Astrocyte of the hippocampus (primary cell): ENCODE data around the gene LAIR1.
"Not testable (repeated sequence)": the region's sequence is repeated elsewhere in the genome, so short reads cannot be mapped to it uniquely, and the experiment has no call there.

Experiments
- DNase-seq: peaks from one replicate; pipeline ENCODE4 v3.0.0; 2011; ENCODE audit warnings: low read depth, low spot score

Gene LAIR1

GRCh38 chr19:54341295-54341694 is 23.4 kb downstream of the LAIR1 start:
- DNase-seq = no peak

- no peak for DNase-seq
Measured at GRCh38 chr19:54339646-54340358, 24.9 kb downstream of the LAIR1 start.

- DNase-seq = no peak
Measured at GRCh38 chr19:54338521-54338920, 26.2 kb downstream of the LAIR1 start.

- DNase-seq = no peak
Measured at GRCh38 chr19:54337858-54338230, 26.9 kb downstream of the LAIR1 start.

GRCh38 chr19:54336893-54337857 is 27.6 kb downstream of the LAIR1 start:
- DNase-seq = no peak

- no peak for DNase-seq
Measured at GRCh38 chr19:54335979-54336892, 28.5 kb downstream of the LAIR1 start.

- no peak for DNase-seq
Measured at GRCh38 chr19:54335164-54335563, 29.6 kb downstream of the LAIR1 start.

GRCh38 chr19:54333586-54334298 is 31.0 kb downstream of the LAIR1 start:
- no peak for DNase-seq

- no peak for DNase-seq
Measured at GRCh38 chr19:54332149-54332548, 32.6 kb downstream of the LAIR1 start.

- DNase-seq = no peak
Measured at GRCh38 chr19:54331626-54332025, 33.1 kb downstream of the LAIR1 start.

GRCh38 chr19:54329476-54330165 is 35.1 kb downstream of the LAIR1 start:
- DNase-seq = no peak

- DNase-seq = not testable (repeated sequence)
Measured at GRCh38 chr19:54328781-54329180, 36.0 kb downstream of the LAIR1 start.

- DNase-seq = no peak
Measured at GRCh38 chr19:54325631-54326030, 39.1 kb downstream of the LAIR1 start.

- peak; percentile 49 for DNase-seq
Measured at GRCh38 chr19:54325194-54325621, 39.5 kb downstream of the LAIR1 start.

GRCh38 chr19:54324071-54324470 is 40.7 kb downstream of the LAIR1 start:
- no peak for DNase-seq

- not testable (repeated sequence) for DNase-seq
Measured at GRCh38 chr19:54322934-54323333, 41.8 kb downstream of the LAIR1 start.

- DNase-seq = not testable (repeated sequence)
Measured at GRCh38 chr19:54322295-54322694, 42.4 kb downstream of the LAIR1 start.

- no peak for DNase-seq
Measured at GRCh38 chr19:54319892-54320670, 44.6 kb downstream of the LAIR1 start.

GRCh38 chr19:54319049-54319448 is 45.7 kb downstream of the LAIR1 start:
- DNase-seq = no peak

- no peak for DNase-seq
Measured at GRCh38 chr19:54317965-54318240, 46.8 kb downstream of the LAIR1 start.
